ENCODE data around the gene RAB36.

Gene RAB36

GRCh38 chr22:23109441-23109978 is 35.8 kb upstream of the RAB36 start:
- TF ChIP-seq, protein P1, sequence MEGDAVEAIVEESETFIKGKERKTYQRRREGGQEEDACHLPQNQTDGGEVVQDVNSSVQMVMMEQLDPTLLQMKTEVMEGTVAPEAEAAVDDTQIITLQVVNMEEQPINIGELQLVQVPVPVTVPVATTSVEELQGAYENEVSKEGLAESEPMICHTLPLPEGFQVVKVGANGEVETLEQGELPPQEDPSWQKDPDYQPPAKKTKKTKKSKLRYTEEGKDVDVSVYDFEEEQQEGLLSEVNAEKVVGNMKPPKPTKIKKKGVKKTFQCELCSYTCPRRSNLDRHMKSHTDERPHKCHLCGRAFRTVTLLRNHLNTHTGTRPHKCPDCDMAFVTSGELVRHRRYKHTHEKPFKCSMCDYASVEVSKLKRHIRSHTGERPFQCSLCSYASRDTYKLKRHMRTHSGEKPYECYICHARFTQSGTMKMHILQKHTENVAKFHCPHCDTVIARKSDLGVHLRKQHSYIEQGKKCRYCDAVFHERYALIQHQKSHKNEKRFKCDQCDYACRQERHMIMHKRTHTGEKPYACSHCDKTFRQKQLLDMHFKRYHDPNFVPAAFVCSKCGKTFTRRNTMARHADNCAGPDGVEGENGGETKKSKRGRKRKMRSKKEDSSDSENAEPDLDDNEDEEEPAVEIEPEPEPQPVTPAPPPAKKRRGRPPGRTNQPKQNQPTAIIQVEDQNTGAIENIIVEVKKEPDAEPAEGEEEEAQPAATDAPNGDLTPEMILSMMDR (IDR thresholded peaks at IDR 0.05): no peak
- TF ChIP-seq ZFX (IDR thresholded peaks at IDR 0.05; ENCODE audit: borderline replicate concordance): no peak
- no peak overlapping the region for H3K27ac ChIP-seq

DNA sequence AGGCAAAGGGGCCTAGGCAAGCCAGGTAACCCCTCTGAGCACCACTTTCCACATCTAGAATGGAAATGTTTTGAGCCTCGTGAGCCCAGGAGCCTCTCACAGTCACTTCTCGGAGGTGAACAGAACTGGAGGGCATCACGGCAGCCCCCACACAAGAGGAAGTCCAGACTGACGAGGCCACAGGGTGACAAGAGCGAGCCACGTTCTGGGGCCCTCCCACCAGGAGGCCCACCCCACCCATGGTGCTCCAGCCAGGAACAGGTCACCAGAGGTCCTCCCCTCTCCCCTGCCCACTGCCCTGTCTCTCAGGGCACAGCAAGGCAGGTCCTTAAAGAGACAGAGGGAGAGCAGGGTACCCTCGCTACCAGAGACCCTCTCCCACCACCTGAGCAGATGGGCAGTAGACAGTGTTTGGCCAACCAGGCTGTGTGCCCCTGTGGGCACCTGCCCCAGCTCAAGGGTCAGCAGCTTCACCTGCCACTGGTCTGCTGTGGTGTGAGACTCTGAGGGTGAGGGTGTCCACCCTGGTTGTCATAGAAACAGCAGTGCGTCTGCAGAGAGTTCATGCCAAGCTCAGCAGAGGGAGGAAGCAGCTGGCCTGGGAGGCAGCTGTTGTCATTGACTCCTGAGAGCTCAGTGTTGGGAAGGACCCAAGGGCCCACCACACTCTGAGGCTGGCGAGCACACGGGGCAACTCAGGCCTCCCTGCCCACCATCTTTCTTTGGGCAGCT is 34.9 kb upstream of the RAB36 start:
- no peak overlapping the region for H3K27ac ChIP-seq
- no peak for TF ChIP-seq ZFX (IDR thresholded peaks at IDR 0.05; ENCODE audit: borderline replicate concordance)
- TF ChIP-seq, protein P1 (IDR thresholded peaks at IDR 0.05): no peak

- H3K27ac ChIP-seq: no peak overlapping the region
- TF ChIP-seq ZFX (IDR thresholded peaks at IDR 0.05; ENCODE audit: borderline replicate concordance): no peak
- TF ChIP-seq, protein P1 (IDR thresholded peaks at IDR 0.05): no peak
Measured at GRCh38 chr22:23110922-23111527, 34.3 kb upstream of the RAB36 start.

DNA sequence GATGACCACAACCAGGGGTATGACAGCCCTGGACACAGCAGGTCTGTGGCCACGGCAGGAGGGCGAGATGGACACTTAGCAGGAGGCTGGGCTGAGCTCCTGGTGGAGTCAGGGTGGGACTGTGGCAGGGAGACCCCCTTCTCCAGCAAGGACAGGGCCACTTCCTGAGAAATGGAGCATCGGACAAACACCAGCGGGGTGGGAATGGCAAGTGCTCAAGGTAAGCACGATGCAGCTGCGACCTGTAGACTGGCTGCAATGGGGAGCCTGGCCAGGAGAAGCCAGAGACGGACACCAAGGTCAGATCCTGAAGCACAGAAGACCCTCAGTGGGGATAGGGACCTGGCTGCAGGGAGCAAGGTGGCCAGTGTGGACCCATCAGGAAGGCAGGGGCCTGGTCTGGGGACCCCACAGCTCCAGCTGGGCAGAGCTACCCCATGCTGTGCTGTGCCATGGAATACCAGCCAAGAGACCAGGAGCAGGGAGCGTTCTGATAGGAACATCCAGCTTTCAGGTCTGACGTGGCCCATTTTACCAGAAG is 32.7 kb upstream of the RAB36 start:
- no peak for TF ChIP-seq ZFX (IDR thresholded peaks at IDR 0.05; ENCODE audit: borderline replicate concordance)
- TF ChIP-seq, protein P1 (IDR thresholded peaks at IDR 0.05): no peak
- no peak overlapping the region for H3K27ac ChIP-seq

DNA sequence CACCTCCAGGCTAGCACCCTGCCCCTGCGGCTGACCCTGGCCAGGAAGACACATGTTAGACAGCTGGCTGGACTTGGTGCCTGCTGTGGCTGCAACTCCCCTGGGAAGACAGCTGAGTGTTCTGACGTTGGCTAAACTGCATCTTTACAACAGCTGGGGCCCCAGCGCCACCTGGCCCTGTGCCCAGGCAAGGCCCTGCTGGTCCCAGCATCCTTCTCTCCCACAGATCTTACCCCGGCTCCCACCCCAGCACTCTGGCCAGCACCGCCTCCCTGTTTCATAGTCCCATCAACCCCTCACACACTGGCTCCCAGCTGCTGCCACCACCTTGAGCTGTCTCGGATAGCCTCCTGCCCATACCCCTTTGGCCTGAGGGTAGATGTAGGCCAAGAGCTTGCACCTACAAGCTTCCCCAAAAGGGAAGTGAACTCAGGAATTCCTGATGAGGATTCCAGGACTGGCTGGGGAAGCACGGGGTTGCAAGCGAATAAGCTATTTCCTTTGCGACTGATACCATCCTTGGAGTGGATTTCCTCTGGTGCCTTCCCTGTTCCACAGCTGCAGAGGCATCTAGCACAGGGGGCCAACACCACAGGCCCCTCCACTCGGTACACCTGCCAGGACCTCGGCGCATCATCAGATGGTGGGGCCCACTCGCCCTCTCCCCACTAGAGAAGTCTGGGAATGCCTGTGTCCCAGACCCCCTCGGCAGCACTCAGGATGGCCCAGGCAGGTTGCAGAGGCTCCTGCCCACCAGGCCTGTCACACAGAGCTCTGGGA is 32.0 kb upstream of the RAB36 start:
- no peak for TF ChIP-seq ZFX (IDR thresholded peaks at IDR 0.05; ENCODE audit: borderline replicate concordance)
- no peak overlapping the region for H3K27ac ChIP-seq

GRCh38 chr22:23113847-23114720 is 31.2 kb upstream of the RAB36 start:
- no peak overlapping the region for H3K27ac ChIP-seq
- TF ChIP-seq, protein P1 (IDR thresholded peaks at IDR 0.05): no peak
- no peak for TF ChIP-seq ZFX (IDR thresholded peaks at IDR 0.05; ENCODE audit: borderline replicate concordance)

GRCh38 chr22:23114721-23115020 is 30.6 kb upstream of the RAB36 start:
- no peak for TF ChIP-seq ZFX (IDR thresholded peaks at IDR 0.05; ENCODE audit: borderline replicate concordance)
- TF ChIP-seq, protein P1 (IDR thresholded peaks at IDR 0.05): no peak
- H3K27ac ChIP-seq: no peak overlapping the region
